Stimulated activated CD4-positive, alpha-beta T cell treated with anti-CD3 and anti-CD28 coated beads, Interleukin-4, amount 100 ng/mL, for 48 hours (primary cell): ENCODE data around the gene GNAI2.
"Not testable (repeated sequence)": the region's sequence is repeated elsewhere in the genome, so short reads cannot be mapped to it uniquely, and the experiment has no call there.

Experiments
- DNase-seq, 2 donors: peaks; one replicate each; pipeline ENCODE4 v3.0.0-alpha.2; 2020; ENCODE audit warnings: low read depth in 2 of 2

GNAI2 gene

GRCh38 chr3:50276762-50277101 is 40.7 kb downstream of the GNAI2 start:
- no peak for DNase-seq

GRCh38 chr3:50278123-50278879 is 42.3 kb downstream of the GNAI2 start:
- no peak for DNase-seq

- DNase-seq: no peak
Measured at GRCh38 chr3:50278880-50279224, 42.8 kb downstream of the GNAI2 start, which contains the start of gene LSMEM2. LSMEM2 (plus strand) TSS chr3:50279087; CDS start chr3:50279114, 27 bp downstream.

- no peak for DNase-seq
Measured at GRCh38 chr3:50279255-50280016, 43.4 kb downstream of the GNAI2 start.

- not testable (repeated sequence) for DNase-seq
Measured at GRCh38 chr3:50284121-50284520, 48.1 kb downstream of the GNAI2 start.

- no peak for DNase-seq
Measured at GRCh38 chr3:50286322-50287227, 50.6 kb downstream of the GNAI2 start.

- DNase-seq: no peak
Measured at GRCh38 chr3:50287262-50287661, 51.3 kb downstream of the GNAI2 start.

- no peak for DNase-seq
Measured at GRCh38 chr3:50288387-50289007, 52.5 kb downstream of the GNAI2 start.

GRCh38 chr3:50289130-50289529 is 53.1 kb downstream of the GNAI2 start:
- DNase-seq: no peak

- DNase-seq: no peak
Measured at GRCh38 chr3:50290161-50290641, 54.2 kb downstream of the GNAI2 start.

- peak; percentile 90 to 95 for DNase-seq
Measured at GRCh38 chr3:50292159-50293078, 56.4 kb downstream of the GNAI2 start, which contains the start of gene IFRD2. IFRD2 (minus strand) TSS chr3:50292429; CDS start chr3:50292274, 155 bp downstream.

- no peak for DNase-seq
Measured at GRCh38 chr3:50293079-50293801, 57.2 kb downstream of the GNAI2 start.

- DNase-seq: no peak
Measured at GRCh38 chr3:50294089-50294488, 58.1 kb downstream of the GNAI2 start.

- no peak for DNase-seq
Measured at GRCh38 chr3:50294492-50295403, 58.7 kb downstream of the GNAI2 start.

GRCh38 chr3:50295553-50296431 is 59.8 kb downstream of the GNAI2 start:
- DNase-seq: no peak

GRCh38 chr3:50296721-50297383 is 60.8 kb downstream of the GNAI2 start:
- no peak for DNase-seq

GRCh38 chr3:50297384-50297775 is 61.4 kb downstream of the GNAI2 start:
- DNase-seq: no peak
